Mononuclear cell (primary cell): ENCODE results near the gene ANKRD31. TPM values are rescaled to one million over a fixed set of nuclear protein-coding genes. Genes with fewer than 3 reads are reported as not detected.
"Not testable (repeated sequence)": the region's sequence is repeated elsewhere in the genome, so short reads cannot be mapped to it uniquely, and the experiment has no call there.

Experiments used
- H3K27me3 ChIP-seq: 2 replicates; pipeline ENCODE4 v1.6.0; 2011; ENCODE audit warnings: low read length, control low read depth; ENCODE audit not compliant: insufficient read depth
- H3K4me1 ChIP-seq: 2 replicates; pipeline ENCODE4 v1.5.1; 2011; ENCODE audit warnings: mild to moderate bottlenecking, low read length, control low read depth; ENCODE audit not compliant: insufficient read depth
- H3K4me3 ChIP-seq: 2 replicates; pipeline ENCODE4 v1.5.1; 2011; ENCODE audit warnings: mild to moderate bottlenecking, low read length, moderate library complexity
- H3K9me3 ChIP-seq: 2 replicates; pipeline ENCODE4 v1.5.1; 2011; ENCODE audit warnings: low read depth, mild to moderate bottlenecking, control low read depth, low read length
- total RNA-seq: library from RNA; depleted of rRNA; stranded (reverse); fragments of >200 nt; gene quantifications from one replicate; pipeline ENCODE4 v1.2.3, GENCODE V29; 2012

ANKRD31 gene, protein sequence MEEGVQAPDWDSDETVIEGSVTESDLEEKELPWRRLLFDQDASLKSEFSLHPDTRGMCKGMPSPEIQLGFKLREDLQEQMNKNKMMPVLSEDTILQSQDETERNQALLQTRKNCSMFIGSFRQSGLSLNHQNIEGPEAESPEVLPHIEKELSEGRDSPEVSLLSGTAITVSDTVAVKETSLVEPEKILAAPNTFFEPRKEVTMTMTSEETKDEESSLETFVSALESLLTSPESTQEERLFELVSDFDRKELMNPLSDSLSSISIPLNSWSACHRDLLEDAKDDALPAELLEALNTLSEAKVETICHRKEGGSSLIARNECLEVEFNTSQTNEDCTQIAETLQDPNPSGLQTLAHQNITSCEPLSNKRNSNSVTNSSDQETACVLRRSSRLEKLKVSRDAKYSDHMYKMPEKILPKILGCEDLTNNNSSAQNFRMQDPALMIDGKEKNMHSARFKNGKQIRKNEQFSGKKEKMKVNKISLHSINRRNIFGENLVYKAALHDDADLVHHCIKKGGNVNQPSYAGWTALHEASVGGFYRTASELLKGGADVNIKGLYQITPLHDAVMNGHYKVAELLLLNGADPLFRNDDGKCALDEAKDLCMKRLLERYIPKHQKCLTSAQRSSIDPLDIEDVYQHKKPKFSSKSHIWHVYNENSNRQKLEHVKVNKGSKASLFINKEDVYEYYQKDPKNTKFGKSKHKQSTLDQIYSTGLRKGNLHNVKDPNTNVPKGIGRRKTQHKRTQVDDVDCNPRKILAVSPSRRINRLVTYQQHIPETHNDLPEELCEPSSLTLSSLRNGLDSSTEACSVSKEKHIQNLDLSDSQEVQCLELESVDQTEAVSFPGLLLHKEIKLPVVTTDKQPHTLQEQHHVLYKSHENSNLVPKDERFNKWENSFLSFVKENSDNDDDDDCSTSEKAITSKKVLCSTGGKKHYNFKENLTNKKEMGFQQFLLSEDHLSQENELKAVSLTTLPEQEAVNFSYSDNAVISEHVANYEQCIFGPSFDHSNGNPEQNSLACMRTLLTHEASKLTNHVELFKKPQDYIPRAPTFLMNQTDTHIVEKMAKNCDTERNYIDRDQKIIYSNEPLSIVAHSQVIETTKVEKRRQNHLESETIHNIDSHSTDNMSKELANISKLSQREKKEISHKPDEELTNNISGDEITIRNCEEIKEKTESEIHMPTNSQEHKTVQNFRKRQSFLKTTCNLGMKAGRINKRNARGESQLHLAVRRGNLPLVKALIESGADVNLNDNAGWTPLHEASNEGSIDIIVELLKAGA (N-terminal part only)
- total RNA-seq = 0.63 TPM

DNA sequence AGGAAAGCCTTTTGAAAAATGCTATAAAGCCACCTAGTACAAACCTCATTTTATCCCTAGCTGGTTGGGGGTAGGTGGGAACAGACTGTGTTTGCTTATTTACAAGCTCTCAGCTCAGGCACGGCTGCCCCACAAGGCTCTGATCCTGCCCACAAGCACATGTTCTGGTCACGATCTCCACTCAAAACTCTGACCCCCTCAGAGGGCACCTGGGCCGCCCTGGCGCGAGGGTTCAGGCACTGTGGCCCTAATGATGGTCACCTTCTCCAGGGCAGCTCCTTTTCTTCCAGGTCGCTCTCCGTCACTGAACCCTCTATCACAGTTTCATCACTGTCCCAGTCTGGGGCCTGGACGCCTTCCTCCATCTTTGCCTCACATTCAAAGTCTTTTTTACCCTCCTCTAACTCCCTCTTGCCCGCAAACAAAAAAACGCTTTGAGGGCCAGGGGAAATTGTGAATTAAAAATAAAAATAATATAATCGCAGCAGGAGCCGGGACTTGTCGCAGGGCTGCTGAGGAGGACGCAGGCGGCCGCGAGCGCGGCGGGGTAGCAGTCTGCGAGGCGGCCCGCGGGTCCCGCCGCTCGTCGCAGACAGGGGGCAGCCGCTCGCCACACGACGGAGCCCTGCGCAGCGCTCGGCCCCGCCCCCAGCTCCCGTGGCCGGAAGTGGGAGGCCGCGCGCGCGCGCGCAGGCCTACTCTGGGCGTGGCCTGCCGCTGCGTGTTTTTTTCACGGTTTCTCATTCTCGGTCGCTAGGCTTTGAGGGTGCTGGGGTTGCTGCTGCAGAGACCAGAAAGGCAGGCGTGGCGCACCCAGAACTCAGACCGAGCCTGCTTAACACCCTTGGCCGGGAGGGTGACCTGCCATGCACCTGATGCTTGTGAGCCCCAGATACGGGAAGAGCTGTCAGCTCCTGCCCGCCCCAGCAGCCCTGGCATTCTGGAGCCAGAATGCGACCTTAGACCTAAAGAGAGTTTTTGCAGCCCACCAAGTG, at the start of gene ANKRD31:
Gene ANKRD31, minus strand, starts transcription at position 557 of the 995 bp plus-strand sequence. Its CDS starts 192 bp downstream, at position 365.
- H3K9me3 ChIP-seq = no peaks in the 10 kb centered on the region
- no peaks in the 10 kb centered on the region for H3K27me3 ChIP-seq
- peaks cover 11% of the 10 kb centered on the region for H3K4me1 ChIP-seq
- peak within 1 kb of the TSS; percentile 67 for H3K4me3 ChIP-seq

DNA sequence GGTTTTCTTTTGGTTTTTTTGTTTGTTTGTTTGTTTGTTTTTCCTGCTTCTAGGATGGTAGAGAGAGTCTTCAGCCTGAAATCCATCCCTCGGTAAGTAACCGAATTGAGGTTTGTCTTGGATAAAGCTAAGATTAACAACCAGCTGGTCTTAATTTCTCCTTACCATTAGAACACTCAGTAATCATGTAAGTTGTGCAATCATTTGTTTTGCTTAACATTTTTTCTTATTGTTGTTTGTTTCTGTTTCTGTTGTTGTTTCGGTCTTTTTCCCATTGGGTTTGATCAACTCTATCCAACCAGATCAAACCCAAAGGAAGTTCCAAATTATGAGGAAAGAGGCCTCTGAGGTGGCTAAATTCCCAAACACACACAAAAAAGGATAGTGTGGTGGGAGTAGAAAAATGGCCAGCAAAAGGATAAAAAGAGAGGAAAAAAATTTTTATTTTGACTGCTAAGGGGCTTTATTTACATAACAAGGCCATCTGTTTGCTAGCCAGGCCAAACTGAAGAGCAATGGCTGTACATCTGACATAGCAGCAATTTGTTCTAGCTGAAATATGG, 49.6 kb upstream of the ANKRD31 start:
- H3K27me3 ChIP-seq = no peaks in the 10 kb centered on the region
- no peaks in the 10 kb centered on the region for H3K4me1 ChIP-seq
- no peak overlapping the region for H3K4me3 ChIP-seq
- H3K9me3 ChIP-seq = no peaks in the 10 kb centered on the region

DNA sequence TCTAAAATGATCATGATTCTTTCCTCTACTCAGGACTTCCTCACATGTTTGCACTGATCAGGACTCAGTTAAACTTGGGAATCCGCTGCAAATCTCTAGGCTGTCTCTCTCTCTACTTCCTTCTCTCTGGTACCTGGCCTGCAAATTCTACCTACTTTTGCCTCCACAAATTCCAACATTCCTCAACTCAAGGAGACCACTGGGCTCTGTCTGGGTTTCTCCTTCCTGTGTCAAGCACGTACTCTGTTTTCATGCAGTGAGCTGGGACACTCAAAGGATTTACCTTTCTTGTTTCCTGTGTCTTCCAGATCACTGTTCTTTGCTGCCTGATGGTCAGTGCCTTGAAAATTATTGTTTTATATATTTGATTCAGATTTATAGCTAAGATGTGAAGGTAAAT, 45.9 kb upstream of the ANKRD31 start:
- no peaks in the 10 kb centered on the region for H3K9me3 ChIP-seq
- no peak overlapping the region for H3K4me3 ChIP-seq
- no peaks in the 10 kb centered on the region for H3K27me3 ChIP-seq
- no peaks in the 10 kb centered on the region for H3K4me1 ChIP-seq

DNA sequence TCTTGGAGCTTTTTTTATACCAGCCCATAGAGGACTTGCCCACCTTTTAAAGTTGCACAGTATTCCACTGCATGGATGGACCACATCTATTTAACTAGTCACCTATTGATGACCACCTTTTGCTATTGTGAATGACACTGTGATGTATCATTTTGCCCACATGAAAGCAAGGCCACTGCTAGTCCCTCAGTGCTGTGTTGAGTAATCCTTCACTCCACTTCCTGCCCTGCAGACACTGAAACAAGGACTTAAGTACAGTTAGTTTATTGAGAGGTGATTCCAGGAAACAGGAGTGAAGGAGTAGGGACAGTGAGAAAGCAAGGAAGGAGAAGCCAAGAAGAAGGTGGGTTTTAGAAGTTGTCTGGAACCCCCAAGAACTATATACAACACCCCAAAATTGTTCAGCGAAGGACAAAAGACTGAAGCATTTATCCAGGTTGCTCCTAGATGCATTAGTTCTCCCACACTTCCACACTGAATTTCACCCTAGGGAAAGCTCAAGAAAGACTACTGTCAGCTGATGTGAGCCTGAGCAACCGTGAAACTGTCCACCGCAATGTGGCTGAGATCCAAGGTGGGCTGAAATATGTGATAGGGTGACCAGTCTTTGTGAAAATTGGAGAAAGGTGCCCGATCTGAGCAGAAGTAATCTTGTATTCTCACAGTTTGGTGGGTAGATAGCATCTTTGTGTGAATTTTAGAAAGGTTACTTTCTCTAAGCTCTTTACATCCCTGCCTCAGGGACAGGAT, 45.2 kb upstream of the ANKRD31 start:
- H3K4me3 ChIP-seq = no peak overlapping the region
- no peaks in the 10 kb centered on the region for H3K9me3 ChIP-seq
- H3K27me3 ChIP-seq = no peaks in the 10 kb centered on the region
- no peaks in the 10 kb centered on the region for H3K4me1 ChIP-seq

DNA sequence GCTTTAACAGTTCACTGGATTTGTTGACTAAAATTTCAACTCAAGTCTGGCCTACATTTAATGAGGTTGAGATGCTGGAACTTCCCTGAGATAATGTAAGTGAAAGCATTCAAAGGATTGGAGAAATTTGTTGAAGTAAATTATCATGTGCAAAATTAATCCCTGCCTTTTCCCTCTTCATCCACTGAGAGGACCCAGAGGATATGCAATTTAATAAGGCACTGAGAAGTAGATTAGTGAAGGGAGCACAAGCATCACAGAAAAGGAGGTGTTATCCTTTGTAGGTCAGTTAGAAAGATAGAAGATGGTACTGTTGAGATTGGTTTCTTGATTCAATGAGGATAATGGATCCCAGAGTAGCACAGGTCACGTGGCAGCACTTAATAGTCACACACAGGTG, 42.6 kb upstream of the ANKRD31 start:
- Histone ChIP-seq H3K27me3 (no peaks in the 10 kb centered on the region), H3K4me1 (no peaks in the 10 kb centered on the region), H3K4me3 (no peak overlapping the region), H3K9me3 (no peaks in the 10 kb centered on the region)

DNA sequence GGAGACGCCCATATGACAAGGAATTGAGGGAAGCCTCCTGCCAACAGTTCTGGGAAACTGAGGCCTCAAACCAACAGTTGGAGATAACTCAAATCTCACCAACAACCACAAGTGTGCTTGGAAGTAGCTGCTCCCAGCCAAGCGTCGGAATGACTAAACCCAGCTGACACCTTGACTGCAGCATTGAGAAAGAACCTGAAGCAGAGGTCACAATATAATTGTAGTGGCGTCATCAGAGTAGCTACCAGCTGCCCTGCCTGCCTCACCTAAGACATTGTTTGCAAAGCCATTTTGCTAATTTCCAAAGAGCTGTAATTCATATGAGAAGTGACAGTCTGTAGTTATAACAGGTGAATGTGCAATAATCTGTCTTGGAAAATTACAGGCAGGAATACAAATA, 40.8 kb upstream of the ANKRD31 start:
- Histone ChIP-seq H3K9me3 (no peaks in the 10 kb centered on the region), H3K4me3 (no peak overlapping the region), H3K4me1 (no peaks in the 10 kb centered on the region), H3K27me3 (no peaks in the 10 kb centered on the region)

DNA sequence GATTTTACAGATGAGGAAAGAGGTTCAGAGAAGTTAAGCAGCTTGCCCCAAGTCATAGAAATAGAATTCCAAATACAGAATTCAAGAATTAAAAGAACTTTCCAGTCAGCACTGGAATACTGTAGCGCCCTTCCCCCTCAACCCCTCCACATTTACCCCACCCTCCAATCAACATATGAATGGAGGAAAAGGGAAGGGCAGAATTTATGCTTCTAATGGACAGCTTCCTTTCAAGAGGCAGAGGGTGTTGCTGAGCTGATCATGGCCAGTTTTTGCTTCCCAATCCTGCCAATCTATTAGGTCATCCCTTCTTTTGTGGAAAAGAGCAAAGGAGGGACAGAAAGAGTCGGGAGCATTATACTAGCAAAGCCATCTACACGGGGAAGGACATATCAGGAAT, 39.1 kb upstream of the ANKRD31 start:
- Histone ChIP-seq H3K4me3 (no peak overlapping the region), H3K27me3 (no peaks in the 10 kb centered on the region), H3K9me3 (no peaks in the 10 kb centered on the region), H3K4me1 (no peaks in the 10 kb centered on the region)

DNA sequence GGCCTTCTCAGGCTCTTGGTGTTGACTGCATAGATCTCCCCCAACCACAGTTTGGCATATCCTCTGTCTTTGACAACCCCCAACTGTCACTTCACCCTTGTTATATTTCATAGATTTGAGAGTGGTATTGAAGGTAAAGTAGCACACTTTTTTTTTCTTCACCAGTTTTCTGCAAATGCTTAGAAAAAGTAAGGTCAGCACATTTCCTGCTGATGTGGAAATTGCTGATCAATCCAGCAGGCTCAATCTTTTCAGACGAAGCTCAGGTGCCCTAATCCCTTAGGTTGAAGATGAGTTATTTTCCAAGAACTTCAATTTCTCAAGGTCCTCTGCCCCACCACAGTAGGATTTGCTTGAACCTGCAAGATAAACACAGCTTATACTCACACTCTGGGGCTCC, 38.5 kb upstream of the ANKRD31 start:
- no peak overlapping the region for H3K4me3 ChIP-seq

DNA sequence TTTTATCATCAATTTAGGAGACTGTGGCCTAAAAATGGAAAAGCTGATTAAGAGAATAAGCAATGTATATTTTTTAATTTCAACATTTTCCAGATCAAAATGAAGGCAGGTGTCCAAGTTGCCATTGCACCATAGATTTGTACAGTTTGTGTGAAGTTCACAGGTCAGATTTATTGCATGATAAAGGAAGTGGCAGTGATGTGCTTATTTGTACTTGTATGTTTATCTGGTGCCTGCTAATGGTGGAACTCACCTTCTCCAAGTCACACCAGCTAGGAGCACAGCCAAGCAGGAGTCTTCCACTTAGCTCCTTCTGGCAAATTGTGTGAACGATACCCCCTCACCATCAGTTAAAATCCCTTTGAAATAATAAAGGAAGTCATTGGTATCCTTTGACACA, 37.8 kb upstream of the ANKRD31 start:
- Histone ChIP-seq H3K4me1 (no peaks in the 10 kb centered on the region), H3K4me3 (no peak overlapping the region), H3K27me3 (no peaks in the 10 kb centered on the region), H3K9me3 (no peaks in the 10 kb centered on the region)

More for the DNA sequence above, 38.5 kb upstream of the ANKRD31 start:
- H3K4me1 ChIP-seq = no peaks in the 10 kb centered on the region
- no peaks in the 10 kb centered on the region for H3K27me3 ChIP-seq
- no peaks in the 10 kb centered on the region for H3K9me3 ChIP-seq

DNA sequence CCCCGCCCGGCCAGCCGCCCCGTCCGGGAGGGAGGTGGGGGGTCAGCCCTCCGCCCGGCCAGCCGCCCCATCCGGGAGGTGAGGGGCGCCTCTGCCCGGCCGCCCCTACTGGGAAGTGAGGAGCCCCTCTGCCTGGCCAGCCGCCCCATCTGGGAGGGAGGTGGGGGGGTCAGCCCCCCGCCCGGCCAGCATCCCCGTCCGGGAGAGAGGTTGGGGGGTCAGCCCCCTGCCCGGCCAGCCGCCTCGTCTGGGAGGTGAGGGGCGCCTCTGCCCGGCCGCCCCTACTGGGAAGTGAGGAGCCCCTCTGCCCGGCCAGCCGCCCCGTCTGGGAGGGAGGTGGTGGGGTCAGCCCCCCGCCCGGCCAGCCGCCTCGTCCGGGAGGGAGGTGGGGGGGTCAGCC, 33.9 kb upstream of the ANKRD31 start:
- H3K27me3 ChIP-seq, H3K4me1 ChIP-seq, H3K4me3 ChIP-seq, H3K9me3 ChIP-seq: not testable (repeated sequence)

DNA sequence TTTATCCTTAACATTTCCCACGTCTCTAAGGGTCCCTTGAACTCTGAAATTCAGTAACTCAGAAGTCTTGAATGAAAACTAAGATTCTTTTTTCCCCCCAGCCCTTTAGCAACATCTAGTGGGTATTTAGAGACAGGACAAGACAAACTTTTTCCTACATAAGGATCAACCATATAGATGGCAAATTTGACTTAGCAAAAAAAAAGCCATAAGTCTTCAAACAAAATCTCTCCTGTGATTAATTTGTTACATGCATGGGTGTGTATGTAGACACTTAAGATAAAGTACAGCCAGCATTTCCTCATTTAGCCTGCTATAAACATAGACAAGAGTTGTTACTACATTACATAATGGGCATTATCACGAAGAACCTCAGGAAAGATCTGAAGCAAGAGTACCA, 29.1 kb upstream of the ANKRD31 start:
- Histone ChIP-seq H3K9me3 (no peaks in the 10 kb centered on the region), H3K4me3 (no peak overlapping the region), H3K27me3 (no peaks in the 10 kb centered on the region), H3K4me1 (no peaks in the 10 kb centered on the region)

DNA sequence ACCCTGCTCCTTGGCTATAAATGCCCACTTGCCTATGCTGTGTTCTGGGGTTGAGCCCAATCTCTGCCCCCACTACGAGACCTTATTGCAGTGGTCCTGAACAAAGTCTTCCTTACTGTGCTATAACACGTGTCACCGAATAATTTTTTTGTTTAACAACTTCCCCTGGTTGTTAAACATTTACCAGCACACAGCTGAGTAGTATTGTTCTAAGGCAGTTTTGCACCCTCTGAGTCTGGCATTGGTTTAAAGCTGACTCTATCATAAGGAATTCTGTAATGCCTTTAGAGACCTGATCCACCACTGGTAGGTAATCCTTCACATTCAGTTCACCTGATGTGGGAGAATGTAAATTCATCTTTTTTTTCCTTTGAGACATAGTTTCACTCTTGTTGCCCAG, 25.6 kb upstream of the ANKRD31 start:
- Histone ChIP-seq H3K27me3 (no peaks in the 10 kb centered on the region), H3K9me3 (no peaks in the 10 kb centered on the region), H3K4me1 (no peaks in the 10 kb centered on the region), H3K4me3 (no peak overlapping the region)

DNA sequence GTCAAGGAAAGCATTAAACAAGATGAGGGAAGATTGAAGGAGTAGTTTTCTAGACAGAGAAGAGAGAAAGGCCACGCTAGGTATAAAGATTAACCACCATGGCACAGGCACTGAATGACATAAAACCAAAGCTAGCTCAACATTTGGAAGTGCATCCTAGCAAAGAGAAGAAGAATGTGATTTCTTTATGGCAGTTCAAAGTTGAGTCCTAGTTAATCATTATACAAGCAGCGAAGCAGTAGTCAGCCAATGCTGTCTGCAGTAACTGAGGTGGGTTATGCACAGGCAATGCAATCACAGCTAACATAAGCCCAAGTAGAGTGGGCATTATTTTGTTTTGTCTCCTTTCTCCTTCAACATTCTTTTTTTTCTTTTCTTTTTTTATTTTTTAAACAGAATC, 24.0 kb upstream of the ANKRD31 start:
- Histone ChIP-seq H3K4me1 (no peaks in the 10 kb centered on the region), H3K9me3 (no peaks in the 10 kb centered on the region), H3K4me3 (no peak overlapping the region)

More for the DNA sequence above, 24.0 kb upstream of the ANKRD31 start:
- no peaks in the 10 kb centered on the region for H3K27me3 ChIP-seq
